GM21723 (cell line): ENCODE measurements around the gene DKK3.

Experiments
- ATAC-seq: cut with Tn5 transposase; IDR thresholded peaks from one replicate; pipeline ENCODE4 v1.9.1; 2021; ENCODE audit warnings: mild to moderate bottlenecking, moderate library complexity; ENCODE audit not compliant: unreplicated experiment

DKK3 gene

DNA sequence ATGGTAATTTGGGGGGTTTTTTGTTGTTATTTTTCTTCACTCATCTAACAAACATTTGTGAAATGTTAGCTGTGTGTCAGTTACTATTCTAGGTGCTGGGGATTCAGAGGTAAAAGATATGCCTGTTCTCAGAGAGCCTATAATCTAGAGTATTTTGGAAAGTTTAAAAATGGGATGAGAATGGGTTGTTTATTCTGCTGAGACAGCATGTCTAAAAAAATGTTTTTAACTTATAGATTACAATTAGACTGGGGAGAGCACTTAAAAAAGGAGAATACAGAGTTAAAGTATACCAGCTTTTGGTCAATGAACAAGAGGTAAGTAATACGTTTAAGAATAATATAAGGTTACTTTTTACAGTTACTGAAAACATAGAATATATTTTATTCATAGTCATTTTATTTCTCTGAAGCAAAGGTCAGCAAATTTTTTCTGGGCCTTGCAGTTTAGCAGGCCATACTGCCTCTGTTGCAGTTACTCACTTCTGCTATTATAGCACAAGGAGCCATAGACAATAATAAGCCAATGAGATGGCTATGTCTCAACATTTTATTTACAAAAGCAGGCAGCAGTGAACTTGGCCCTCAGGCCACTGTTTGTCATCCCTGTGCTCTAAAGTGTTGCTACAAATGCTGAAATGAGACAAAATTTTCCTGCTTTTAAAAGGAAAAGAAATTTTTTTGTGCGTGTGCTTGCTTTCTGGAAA, 60.0 kb downstream of the DKK3 start:
- ATAC-seq, result no peak

DNA sequence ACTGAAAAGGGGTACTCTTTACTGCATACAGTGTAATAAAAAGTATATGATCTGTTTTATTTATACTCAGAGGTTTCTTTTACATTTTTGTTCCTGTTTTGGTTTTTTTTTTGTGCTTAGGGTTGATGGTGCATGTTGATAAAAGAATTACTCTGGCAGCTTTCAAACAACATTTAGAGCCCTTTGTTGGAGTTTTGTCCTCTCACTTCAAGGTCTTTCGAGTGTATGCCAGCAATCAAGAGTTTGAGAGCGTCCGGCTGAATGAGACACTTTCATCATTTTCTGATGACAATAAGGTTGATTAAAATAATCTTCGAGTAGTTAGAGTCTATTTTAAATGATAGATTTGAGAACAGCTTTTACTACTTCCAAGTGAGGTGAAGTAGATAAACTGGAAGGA, 60.6 kb downstream of the DKK3 start:
- ATAC-seq, result no peak

DNA sequence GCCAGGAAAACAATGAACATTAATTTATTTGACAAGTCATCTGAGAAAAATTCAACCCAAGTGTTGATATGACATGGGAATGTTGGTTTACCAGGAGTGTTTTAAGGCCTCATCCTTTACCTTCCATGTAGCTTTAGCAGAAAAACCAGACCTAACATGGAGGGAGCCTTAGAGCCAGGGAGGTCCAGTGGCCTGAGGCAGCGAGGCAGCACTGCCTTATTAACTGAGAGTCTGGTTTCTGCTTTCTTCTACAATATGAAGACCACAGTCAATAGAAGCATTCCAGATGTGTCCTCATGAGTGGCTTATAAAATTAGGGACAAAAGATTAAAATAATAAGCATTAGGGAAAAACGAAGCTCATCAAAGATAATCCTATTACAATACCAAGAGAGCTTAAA, 61.5 kb downstream of the DKK3 start:
- no peak for ATAC-seq

DNA sequence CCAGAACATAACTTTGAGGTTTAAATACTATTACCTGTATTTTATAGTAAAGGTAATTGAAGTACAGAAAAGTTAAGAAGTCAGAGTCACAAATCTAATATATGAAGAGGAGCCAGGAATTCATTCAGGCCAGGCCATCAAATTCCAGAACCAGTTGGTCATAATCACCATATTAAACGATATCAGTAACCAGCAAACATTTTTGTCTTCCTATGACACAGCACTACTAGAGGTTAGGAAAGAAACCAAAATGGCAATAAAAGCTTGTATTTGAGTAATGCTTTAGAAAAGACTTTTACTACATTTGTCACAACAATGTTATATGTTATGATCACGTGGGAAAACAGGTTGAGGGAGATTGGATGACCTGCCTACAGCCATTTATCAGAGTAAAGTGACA, 62.2 kb downstream of the DKK3 start:
- ATAC-seq, result no peak

DNA sequence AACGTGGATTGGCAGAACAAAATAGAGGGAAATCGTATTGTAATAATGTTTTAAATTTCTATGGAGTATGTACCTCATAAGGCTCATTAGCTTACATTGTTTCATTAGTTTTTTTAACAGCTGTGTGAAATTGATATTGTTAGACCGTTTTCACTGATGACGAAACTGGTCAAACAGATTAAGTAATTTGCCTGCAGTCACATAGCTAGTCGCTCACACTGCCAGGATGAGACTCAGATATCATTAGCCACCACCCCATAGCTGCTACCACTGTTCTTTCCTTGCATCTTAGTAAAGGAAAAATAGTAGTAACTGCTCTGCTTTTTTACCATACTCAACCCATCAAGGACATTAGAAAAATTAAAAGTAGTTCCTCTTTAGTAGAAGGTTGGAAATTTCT, 64.0 kb downstream of the DKK3 start:
- no peak for ATAC-seq

DNA sequence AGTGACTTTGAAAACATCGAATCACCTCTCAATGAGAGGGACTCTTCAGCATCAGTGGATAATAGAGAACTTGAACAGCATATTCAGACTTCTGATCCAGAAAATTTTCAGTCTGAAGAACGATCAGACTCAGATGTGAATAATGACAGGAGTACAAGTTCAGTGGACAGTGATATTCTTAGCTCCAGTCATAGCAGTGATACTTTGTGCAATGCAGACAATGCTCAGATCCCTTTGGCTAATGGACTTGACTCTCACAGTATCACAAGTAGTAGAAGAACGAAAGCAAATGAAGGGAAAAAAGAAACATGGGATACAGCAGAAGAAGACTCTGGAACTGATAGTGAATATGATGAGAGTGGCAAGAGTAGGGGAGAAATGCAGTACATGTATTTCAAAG, 65.8 kb downstream of the DKK3 start:
- ATAC-seq, result no peak

DNA sequence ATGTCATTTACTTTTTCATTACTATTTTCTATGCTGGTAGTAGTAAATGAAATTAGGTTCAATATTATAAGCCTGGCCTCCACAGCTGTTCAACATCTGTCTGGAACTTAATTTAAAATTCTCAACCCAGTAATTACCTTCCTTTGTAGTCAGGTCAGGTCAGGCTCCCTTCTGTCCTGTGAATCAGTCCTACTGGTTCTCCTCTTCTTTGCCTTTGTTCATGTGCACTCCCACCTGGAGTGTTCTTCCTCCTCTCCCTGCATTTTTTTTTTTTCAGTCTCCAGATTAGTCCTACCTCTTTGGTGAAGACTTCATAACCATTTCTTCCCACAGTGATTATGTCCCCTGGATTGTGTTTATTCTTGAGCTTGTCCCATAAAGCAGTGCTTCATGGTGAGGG, 67.9 kb downstream of the DKK3 start:
- no peak for ATAC-seq

DNA sequence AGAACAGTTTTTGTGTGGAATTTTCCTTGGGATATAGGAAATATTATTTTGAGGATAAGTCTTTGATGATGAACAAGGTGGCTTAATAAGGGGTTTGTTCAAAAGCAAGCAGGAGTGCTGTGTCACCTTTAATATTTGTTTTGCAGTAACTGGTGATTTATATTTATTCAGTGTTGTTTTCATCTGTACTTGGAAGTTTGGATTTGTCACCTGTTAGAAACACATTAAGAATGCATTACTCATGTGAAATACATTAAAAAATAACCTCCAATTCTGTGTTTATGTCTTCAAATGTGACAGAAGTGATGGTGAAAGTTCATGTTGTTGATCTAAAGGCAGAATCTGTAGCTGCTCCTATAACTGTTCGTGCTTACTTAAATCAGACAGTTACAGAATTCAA, 70.5 kb downstream of the DKK3 start:
- ATAC-seq, result no peak

DNA sequence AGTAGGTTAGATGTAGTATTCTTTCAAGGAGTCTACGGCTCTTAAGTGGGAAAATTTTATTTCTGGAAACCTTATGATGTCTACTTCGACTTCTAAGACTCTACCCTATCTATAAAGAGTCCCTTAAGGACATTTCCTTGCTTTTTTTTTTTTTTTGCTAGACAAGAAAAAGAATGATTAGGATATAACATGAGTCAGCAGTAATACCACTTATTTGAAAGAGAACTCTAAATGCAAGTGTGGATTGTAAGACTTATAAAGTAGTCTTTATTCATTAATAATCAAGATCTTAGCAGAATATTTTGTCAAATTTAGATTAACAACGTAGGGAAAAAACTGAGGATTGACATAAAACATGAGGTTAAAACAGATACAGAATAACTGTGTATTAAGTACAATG, 71.0 kb downstream of the DKK3 start:
- ATAC-seq, result no peak

DNA sequence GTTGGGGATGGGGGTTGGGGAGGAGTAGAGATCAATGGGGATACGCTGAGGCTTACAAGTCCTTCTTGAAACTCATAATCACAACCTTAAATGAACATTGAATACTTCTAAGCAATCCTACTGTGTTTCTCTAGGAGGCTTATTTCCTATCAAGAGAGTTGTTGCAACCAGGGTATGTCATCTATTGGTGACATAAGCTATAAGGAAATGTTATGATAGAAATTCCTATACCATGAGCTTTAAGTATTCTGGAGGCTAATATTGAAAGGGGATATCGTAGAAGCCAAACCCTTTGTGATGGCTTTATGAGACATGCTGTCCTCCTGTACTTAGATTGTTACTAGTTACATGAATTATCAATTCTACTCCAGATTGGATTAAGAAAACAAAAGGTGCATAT, 72.9 kb downstream of the DKK3 start:
- ATAC-seq, result no peak

DNA sequence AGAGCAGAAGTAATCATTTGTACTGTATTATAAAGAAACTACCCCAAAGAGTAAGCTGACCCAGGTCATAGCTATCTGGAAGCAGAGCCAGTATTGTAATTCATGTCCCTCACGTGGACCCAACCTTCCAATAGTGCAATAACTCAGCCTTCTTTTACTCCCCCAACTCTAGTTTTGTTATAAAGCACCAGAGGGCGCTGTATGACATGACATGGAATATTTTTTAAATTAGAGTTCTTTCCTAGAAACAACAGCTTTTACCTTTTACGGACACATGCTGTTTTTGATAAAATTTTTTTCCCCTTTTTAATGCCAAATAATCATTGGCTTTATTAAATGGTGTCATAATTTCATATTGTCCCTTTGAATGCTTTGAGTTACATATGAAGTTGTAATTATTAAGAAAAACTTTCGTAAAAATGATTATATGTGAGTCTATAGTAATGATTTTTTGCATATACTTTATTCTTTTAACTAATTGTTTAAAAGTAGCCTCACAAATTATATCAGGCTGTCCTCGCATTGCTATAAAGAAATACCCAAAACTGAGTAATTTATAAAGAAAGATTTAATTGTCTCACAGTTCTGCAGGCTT, 76.9 kb downstream of the DKK3 start:
- no peak for ATAC-seq

DNA sequence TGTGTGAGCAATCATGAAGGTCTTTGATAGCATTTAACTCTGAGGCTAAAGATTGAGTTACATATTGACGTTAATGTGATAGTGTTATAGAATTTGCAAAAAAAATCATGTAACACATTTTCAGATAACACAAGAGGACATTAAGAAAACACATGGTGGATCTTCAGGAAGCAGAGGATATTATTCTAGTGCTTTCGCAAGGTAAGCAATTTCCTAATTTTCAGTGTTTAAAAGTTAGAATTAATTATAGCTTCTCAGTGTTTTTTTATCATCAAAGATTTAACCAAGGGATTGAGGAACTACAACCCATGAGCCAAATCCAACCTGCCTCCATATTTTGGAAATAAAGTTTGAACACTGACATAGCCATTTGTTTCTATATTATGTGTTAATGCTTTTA, 78.5 kb downstream of the DKK3 start:
- no peak for ATAC-seq

DNA sequence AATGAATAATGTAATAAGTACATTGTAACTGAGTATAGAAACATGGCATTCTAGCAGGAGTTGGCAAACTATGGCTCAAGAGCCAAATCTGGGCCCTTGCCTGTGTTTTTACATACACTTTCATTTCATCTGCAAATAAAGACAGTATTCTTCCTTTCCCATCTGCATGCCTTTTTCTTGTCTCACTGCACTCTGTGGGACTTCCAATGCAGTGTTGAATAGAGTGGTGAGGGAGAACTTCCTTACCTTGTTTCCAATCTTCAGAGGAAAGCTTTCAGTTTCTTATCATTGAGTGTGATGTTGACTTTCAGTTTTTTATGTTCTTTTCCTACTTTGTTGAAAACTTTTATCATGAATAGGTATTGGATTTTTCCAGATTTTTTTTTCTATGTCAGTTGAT, 84.6 kb downstream of the DKK3 start:
- no peak for ATAC-seq

DNA sequence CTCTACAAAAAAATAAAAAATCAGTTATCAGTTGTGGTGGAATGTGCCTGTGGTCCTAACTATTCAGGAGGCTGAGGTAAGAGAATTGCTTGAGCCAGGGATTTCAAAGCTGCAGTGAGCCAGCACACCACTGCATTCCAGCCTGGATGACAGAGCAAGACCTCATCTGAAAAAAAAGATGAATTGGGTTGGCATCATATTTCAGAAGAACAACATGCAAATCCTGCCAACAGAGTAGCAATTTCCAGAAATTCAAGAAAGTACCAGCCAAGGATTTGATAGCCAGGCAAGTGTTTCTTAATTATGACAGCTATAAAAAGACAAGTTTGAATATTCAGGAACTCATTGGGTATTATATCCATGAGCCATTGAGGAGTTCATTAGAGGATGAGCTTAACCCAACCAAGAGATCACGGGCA, 91.4 kb downstream of the DKK3 start:
- no peak for ATAC-seq

DNA sequence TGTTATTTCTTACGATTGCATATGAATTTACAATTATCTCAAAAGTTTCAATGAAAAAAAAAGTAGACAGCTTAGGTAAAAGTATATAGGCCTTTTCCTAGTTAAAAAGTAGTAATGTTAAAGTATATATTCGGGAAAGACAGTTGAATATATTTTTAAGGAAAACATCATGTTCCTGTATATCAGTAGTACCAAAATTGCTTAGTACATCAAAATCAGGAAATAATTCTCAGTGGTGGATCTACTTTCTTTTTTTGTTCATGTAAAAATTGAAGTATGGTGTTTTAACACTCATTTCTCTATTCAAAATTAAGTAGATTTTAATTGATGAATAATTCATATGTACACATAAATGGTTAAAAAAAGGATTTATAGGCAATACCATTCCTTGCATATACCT, 92.8 kb downstream of the DKK3 start:
- ATAC-seq, result no peak

DNA sequence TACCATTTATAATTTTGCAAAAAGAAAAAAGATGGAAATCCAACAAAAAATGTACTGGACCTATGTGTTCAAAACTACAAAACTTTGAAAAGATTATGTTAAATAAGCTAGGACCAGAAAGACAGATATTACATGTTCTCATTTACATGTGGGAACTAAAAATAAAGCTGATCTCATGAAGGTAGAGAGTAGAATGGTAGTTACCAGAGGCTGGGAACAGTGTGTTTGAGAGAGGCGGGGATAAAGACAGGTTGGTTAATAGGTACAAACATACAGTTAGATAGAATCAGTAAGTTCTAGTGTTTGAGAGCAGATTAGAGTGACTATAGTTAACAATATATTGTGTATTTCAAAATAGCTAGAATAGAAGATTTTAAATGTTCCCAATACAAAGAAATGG, 95.0 kb downstream of the DKK3 start:
- no peak for ATAC-seq
